ENCODE results near the gene ITPKB.
"Not testable (repeated sequence)": the region's sequence is repeated elsewhere in the genome, so short reads cannot be mapped to it uniquely, and the experiment has no call there.

ITPKB gene

DNA sequence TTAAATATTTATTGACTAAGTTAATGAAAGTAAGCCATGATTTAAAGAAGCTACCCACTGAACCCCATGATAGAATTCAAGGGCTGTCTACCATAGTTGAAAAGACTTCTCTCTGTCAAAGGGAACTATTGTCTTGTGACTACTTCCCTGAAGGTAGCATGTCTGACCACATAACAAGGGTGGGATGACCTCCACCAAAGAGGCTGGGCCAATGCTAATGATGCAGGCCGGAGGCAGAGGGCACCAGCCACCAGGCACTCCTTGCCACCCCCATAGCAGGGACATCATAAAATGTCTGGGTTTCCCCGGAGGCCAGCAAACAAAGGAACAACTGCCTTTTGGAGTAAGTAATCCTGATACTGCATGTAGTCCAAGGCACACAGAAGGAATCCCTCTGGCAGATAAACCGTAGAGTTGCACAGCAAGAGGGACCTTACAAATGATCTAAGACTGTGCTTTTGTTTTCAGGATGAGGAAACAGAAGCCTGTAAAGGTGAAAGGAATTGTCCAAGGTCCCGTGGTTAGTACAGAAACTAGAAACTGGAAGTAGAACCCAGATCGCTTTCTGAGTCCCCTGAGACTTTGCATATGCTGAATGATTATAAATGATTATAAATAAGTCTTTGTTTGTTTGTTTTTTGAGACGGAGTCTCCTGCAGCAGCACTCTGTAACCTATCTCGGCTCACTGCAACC lies 33.5 kb upstream of the ITPKB start:
- Histone ChIP-seq H3K36me3 (ENCODE audit: insufficient read depth, low read length) (no peaks in the 10 kb centered on the region), H3K4me1 (ENCODE audit: insufficient read depth, low read length) (no peaks in the 10 kb centered on the region), H3K27me3 (ENCODE audit: insufficient read depth, low read length) (no peaks in the 10 kb centered on the region), H3K4me3 (ENCODE audit: low read length) (no peak overlapping the region), H2AFZ (ENCODE audit: low read depth, low read length) (no peak overlapping the region), H3K9me3 (ENCODE audit: low read length) (no peaks in the 10 kb centered on the region)

DNA sequence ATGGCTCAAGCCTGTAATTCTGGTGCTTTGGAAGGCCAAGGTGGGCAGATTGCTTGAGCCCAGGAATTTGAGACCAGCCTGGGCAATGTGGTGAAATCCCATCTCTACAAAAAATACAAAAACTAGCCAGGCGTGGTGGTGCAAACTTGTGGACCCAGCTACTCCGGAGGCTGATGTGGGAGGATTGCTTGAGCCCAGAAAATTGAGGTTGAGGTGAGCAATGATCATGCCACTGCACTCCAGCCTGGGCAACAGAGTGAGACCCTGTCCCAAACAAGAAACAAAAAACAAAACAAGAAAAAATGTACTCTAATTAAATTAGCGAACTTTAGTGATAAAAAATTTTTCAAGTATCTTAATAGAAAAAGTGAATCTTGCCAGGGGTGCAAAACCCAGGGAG lies 28.1 kb upstream of the ITPKB start:
- not testable (repeated sequence) for H2AFZ ChIP-seq (ENCODE audit: low read depth, low read length); H3K27me3 ChIP-seq (ENCODE audit: insufficient read depth, low read length); H3K9me3 ChIP-seq (ENCODE audit: low read length); H3K4me3 ChIP-seq (ENCODE audit: low read length); H3K36me3 ChIP-seq (ENCODE audit: insufficient read depth, low read length); H3K4me1 ChIP-seq (ENCODE audit: insufficient read depth, low read length)

DNA sequence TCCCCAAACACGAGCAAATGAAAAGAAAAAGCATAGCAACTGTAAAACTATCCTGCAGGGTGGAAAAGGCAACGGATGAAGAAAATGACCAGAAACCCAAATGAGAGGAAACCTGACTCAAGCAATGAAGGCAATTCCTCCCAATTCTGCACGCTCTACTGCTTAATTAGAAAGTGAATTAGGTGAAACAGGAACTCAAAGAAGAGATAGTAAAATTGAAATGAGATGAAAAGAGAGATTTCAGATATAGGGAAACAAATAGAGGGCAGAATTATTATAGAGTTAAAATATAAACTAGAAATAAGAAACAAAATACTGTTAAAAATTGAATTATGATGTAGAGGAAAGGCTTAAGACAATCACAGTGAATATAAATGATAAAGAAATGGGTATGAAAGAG lies 27.5 kb upstream of the ITPKB start:
- Histone ChIP-seq H3K9me3 (ENCODE audit: low read length) (no peaks in the 10 kb centered on the region), H3K4me1 (ENCODE audit: insufficient read depth, low read length) (peaks cover 2% of the 10 kb centered on the region), H3K36me3 (ENCODE audit: insufficient read depth, low read length) (no peaks in the 10 kb centered on the region), H3K27me3 (ENCODE audit: insufficient read depth, low read length) (no peaks in the 10 kb centered on the region), H3K4me3 (ENCODE audit: low read length) (no peak overlapping the region), H2AFZ (ENCODE audit: low read depth, low read length) (no peak overlapping the region)

DNA sequence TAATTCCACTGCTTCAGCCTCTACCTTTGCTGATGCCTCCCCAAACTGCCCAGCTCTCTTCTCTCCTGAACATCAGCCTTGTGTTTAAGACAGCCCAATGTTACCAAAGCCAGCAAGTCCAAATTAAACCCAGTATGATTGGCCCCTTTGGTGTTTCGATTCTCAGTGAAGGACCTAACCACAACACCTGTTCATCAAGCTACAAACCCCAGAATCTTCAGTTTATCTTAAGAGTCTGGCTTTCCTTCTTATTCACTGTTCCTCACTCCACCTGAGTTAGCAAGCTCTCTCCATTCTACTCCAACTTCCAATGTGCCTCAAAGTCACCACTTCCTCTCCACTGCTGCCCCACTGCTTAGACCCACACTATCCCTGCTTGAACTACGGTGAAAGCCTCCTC lies 25.5 kb upstream of the ITPKB start:
- Histone ChIP-seq H3K36me3 (ENCODE audit: insufficient read depth, low read length) (no peaks in the 10 kb centered on the region), H3K9me3 (ENCODE audit: low read length) (no peaks in the 10 kb centered on the region)

DNA sequence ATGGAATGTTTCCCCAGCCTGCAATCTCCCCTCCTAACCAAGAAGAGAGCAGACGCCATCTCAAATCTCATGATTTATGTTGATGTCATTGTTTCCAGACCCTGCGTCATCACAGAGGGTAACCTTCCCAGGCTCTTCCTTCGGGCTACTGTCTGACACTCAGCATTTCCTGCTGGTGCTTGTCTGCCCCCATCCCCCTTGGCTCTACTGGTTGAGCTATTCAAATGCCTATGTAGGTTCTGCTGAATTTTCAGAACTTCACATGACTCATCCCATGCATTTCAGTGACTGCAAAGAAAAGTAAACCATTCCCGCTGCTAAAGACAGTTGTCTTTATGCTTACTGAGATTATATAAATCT lies 24.8 kb upstream of the ITPKB start:
- Histone ChIP-seq H3K4me3 (ENCODE audit: low read length) (no peak overlapping the region), H2AFZ (ENCODE audit: low read depth, low read length) (no peak overlapping the region), H3K27me3 (ENCODE audit: insufficient read depth, low read length) (no peaks in the 10 kb centered on the region), H3K36me3 (ENCODE audit: insufficient read depth, low read length) (no peaks in the 10 kb centered on the region), H3K4me1 (ENCODE audit: insufficient read depth, low read length) (peaks cover 2% of the 10 kb centered on the region), H3K9me3 (ENCODE audit: low read length) (no peaks in the 10 kb centered on the region)

More for the DNA sequence above, 25.5 kb upstream of the ITPKB start:
- Histone ChIP-seq H3K27me3 (ENCODE audit: insufficient read depth, low read length) (no peaks in the 10 kb centered on the region), H3K4me1 (ENCODE audit: insufficient read depth, low read length) (peaks cover 2% of the 10 kb centered on the region), H2AFZ (ENCODE audit: low read depth, low read length) (no peak overlapping the region), H3K4me3 (ENCODE audit: low read length) (no peak overlapping the region)

DNA sequence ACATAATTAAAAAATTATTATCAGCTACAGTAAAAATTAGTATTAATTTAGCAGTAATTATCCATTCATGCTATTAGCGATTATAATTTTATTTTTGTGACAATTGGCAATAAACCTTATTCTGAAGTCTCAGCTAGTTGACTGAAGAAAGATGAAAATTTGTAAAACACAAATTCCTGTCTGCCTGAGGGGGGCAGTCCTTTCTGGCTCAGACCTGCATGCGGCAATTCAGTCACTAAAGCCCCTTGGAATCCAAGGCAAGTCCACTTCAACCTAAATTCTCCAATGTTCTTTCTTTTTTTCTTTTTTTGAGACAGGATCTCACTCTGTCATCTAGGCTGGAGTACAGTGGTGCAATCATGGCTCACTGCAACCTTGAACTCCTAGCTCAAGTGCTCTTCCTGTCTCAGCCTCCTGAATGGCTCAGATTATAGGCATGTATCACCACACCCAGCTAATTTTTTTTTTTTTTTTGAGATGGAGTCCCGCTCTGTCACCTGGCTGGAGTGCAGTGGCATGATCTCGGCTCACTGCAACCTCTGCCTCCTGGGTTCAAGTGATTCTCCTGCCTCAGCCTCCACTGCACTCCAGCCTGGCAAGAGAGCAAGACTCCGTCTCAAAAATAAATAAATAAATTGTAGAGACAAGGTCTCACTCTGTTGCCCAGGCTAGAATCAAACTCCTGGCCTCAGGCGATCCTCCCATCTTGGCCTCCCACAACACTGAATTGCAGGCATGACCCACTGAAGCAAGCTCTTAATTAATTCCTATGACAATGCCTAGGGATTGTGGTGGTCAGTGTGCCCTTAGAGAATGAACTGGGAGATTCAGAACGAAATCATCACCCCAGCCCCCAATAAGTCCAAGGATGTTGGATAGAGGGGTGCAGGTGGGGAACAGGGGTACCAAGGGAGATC lies 24.2 kb upstream of the ITPKB start:
- peaks cover 2% of the 10 kb centered on the region for H3K4me1 ChIP-seq (ENCODE audit: insufficient read depth, low read length)
- H3K4me3 ChIP-seq (ENCODE audit: low read length), result no peak overlapping the region
- H3K9me3 ChIP-seq (ENCODE audit: low read length), result no peaks in the 10 kb centered on the region
- H3K27me3 ChIP-seq (ENCODE audit: insufficient read depth, low read length), result no peaks in the 10 kb centered on the region
- H3K36me3 ChIP-seq (ENCODE audit: insufficient read depth, low read length), result no peaks in the 10 kb centered on the region
- no peak overlapping the region for H2AFZ ChIP-seq (ENCODE audit: low read depth, low read length)

DNA sequence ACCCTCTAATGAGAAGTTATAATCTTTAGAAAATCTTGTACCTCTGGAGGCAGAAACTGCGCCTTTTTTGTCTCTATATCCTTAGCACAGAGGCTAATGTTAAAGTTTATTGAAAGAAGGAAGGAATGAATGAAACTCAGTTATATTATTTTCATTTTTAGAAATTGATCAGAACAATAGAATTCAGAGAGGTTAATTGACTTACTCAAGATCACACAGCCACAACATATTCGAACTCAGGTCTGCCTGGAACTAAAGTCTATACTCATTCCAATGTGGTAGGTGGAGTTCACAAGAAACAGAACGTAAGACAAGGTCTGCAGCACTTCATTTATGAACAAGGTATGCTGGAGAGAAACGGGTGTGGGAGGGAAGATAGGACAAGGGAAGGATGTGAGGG lies 23.0 kb upstream of the ITPKB start:
- Histone ChIP-seq H3K4me3 (ENCODE audit: low read length) (no peak overlapping the region), H3K36me3 (ENCODE audit: insufficient read depth, low read length) (no peaks in the 10 kb centered on the region), H2AFZ (ENCODE audit: low read depth, low read length) (no peak overlapping the region), H3K27me3 (ENCODE audit: insufficient read depth, low read length) (no peaks in the 10 kb centered on the region), H3K9me3 (ENCODE audit: low read length) (no peaks in the 10 kb centered on the region), H3K4me1 (ENCODE audit: insufficient read depth, low read length) (peaks cover 2% of the 10 kb centered on the region)

DNA sequence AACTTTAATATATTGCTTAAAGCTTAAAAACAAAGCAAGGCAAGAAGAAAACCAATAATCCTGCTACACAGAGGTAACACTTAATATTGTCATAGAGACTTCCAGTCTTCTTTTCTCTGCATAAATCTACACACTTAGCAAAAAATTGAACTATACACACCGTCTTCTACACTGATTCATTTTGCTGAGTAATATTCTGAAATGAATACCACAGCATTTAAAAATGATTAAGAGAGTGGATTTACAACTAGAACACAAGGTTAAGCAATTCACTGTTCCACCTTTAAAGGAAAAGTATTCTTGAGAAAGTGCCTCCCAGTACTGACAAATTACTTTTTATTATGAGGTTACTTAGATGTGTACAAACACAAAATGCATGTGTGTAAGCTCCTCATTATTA lies 22.2 kb upstream of the ITPKB start:
- H3K36me3 ChIP-seq (ENCODE audit: insufficient read depth, low read length), result no peaks in the 10 kb centered on the region
- H3K27me3 ChIP-seq (ENCODE audit: insufficient read depth, low read length), result no peaks in the 10 kb centered on the region
- H2AFZ ChIP-seq (ENCODE audit: low read depth, low read length), result no peak overlapping the region
- H3K9me3 ChIP-seq (ENCODE audit: low read length), result no peaks in the 10 kb centered on the region
- no peak overlapping the region for H3K4me3 ChIP-seq (ENCODE audit: low read length)
- peaks cover 2% of the 10 kb centered on the region for H3K4me1 ChIP-seq (ENCODE audit: insufficient read depth, low read length)

DNA sequence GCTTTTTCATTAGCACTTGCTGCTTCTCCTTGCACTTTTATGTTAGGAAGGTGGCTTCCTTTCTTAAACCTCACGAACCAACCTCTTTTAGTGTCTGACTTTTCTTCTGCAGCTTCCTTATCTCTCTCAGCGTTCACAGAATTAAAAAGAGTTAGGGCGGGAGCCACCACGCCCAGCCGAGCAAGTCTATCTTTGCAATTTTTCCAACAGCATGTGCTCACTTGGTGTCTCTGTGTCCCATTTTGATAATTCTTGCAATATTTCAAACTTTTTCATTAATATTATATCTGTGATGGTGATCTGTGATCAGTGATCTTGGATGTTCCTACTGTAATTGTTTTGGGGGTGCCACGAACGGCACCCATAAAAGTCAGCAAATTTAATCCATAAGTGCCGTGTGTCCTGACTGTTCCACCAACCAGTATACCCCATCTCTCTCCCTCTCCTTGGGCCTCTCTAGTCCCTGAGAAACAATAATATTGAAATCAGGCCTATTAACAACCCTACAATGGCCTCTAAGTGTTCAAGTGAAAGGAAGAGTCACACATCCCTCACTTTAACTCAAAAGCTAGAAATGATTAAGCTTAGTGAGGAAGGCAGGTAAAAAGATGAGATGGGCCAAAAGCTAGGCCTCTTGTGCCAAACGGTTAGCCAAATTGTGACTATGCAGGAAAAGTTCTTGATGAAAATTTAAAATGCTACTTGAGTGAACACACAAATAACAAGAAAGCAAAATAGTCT lies 15.9 kb upstream of the ITPKB start:
- no peaks in the 10 kb centered on the region for H3K36me3 ChIP-seq (ENCODE audit: insufficient read depth, low read length)
- H2AFZ ChIP-seq (ENCODE audit: low read depth, low read length), result no peak overlapping the region
- no peaks in the 10 kb centered on the region for H3K4me1 ChIP-seq (ENCODE audit: insufficient read depth, low read length)
- no peaks in the 10 kb centered on the region for H3K27me3 ChIP-seq (ENCODE audit: insufficient read depth, low read length)
- no peak overlapping the region for H3K4me3 ChIP-seq (ENCODE audit: low read length)
- H3K9me3 ChIP-seq (ENCODE audit: low read length), result no peaks in the 10 kb centered on the region

DNA sequence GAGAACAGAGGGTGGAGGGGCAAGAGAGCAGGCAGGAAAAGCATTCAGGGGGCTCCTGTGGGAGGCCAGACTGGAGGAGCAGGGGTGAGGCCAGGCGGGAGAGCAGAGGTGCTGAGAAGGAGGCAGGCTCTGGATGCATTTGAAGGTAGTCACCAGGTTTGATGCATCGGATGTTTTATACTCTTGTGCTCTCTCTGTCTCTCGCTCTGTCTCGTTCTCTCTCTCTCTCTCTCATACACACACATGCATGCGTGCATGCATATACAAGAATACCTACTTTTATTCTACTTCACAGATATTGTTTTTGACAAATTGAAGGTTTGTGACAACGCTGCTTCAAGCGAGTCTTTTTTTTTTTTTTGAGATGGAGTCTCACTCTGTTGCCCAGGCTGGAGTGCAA lies 15.0 kb upstream of the ITPKB start:
- no peak overlapping the region for H3K4me3 ChIP-seq (ENCODE audit: low read length)
- H3K36me3 ChIP-seq (ENCODE audit: insufficient read depth, low read length), result no peaks in the 10 kb centered on the region
- H3K9me3 ChIP-seq (ENCODE audit: low read length), result no peaks in the 10 kb centered on the region
- H3K27me3 ChIP-seq (ENCODE audit: insufficient read depth, low read length), result no peaks in the 10 kb centered on the region
- H3K4me1 ChIP-seq (ENCODE audit: insufficient read depth, low read length), result no peaks in the 10 kb centered on the region
- H2AFZ ChIP-seq (ENCODE audit: low read depth, low read length), result no peak overlapping the region

DNA sequence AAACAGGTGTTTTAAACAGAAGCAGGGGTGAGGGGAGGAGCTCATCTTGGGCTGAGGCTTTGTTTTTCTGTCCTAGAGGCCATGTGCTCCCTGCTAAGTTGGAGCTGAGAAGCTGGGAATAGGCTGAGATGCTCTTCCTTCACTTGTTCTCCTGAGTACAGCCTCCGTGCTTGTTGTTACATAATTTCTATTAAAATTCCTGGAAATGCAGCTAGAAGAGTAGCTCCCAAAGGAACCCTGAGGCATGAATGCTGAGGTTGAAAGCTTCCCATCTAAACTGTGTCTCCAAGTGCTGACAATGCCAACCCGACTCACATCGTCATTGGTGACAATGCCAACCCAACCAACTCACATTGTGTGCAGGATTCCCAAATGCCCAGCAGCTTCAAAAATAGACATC lies 12.6 kb upstream of the ITPKB start:
- Histone ChIP-seq H3K4me1 (ENCODE audit: insufficient read depth, low read length) (no peaks in the 10 kb centered on the region), H2AFZ (ENCODE audit: low read depth, low read length) (no peak overlapping the region), H3K27me3 (ENCODE audit: insufficient read depth, low read length) (no peaks in the 10 kb centered on the region), H3K9me3 (ENCODE audit: low read length) (no peaks in the 10 kb centered on the region), H3K36me3 (ENCODE audit: insufficient read depth, low read length) (no peaks in the 10 kb centered on the region), H3K4me3 (ENCODE audit: low read length) (no peak overlapping the region)

DNA sequence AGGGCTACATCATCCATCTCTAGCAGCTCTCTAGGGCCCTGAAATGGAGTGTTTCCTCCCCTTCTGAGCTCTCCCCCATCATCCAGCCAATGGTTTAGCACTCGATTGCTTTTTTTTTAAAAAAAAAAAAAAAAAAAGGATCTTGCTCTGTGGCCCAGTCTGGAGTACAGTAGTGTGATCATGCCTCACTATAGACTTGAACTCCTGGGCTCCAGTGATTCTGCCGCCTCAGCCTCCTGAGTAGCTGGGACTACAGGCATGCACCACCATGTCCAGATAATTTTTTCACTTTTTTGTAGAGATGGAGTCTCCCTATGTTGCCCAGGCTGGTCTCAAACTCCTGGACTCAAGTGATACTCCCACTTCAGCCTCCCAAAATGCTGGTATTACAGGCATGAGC lies 12.1 kb upstream of the ITPKB start:
- Histone ChIP-seq H3K36me3 (ENCODE audit: insufficient read depth, low read length) (no peaks in the 10 kb centered on the region), H3K4me1 (ENCODE audit: insufficient read depth, low read length) (no peaks in the 10 kb centered on the region), H2AFZ (ENCODE audit: low read depth, low read length) (no peak overlapping the region), H3K27me3 (ENCODE audit: insufficient read depth, low read length) (no peaks in the 10 kb centered on the region), H3K4me3 (ENCODE audit: low read length) (no peak overlapping the region), H3K9me3 (ENCODE audit: low read length) (no peaks in the 10 kb centered on the region)

DNA sequence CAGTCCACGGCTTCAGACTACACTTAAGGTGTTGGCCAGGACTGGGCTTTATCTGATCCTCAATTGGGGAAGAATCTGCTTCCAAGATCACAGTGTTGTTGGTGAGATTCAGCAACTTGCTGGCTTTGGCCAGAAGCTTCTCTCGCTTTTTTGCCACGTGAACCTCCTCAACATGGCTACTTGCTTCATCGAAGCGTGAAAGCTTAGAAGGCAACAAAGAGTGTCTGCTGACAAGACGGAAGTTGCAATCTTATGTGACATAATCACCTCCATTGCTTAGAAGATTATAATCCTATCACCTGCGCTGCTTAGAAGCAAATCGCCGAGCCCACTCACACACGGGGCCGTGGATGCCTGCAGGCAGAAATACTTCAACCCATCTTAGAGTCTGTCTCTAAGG lies 10.4 kb upstream of the ITPKB start:
- no peaks in the 10 kb centered on the region for H3K4me1 ChIP-seq (ENCODE audit: insufficient read depth, low read length)
- no peak overlapping the region for H2AFZ ChIP-seq (ENCODE audit: low read depth, low read length)
- H3K4me3 ChIP-seq (ENCODE audit: low read length), result no peak overlapping the region

More for the DNA sequence above, 10.4 kb upstream of the ITPKB start:
- Histone ChIP-seq H3K36me3 (ENCODE audit: insufficient read depth, low read length) (no peaks in the 10 kb centered on the region), H3K9me3 (ENCODE audit: low read length) (no peaks in the 10 kb centered on the region), H3K27me3 (ENCODE audit: insufficient read depth, low read length) (no peaks in the 10 kb centered on the region)
